ENCODE measurements around the gene INS. TPM values are rescaled to one million over a fixed set of nuclear protein-coding genes. Genes with fewer than 3 reads are reported as not detected.

Gene INS
- total RNA-seq, 1 experiment from 2014 or later = not detected

- H3K9me3 Mint-ChIP-seq = no peaks in the 10 kb centered on the region
- H3K4me1 Mint-ChIP-seq = peaks cover 2% of the 10 kb centered on the region in 2 experiments; a peak in 2 of 4 replicates
- no peak overlapping the region for H3K27ac ChIP-seq (ENCODE audit: insufficient read length, low read depth, low read length)
- H4K91ac ChIP-seq (ENCODE audit: insufficient read length, low read depth, low read length) = no peak overlapping the region
- H3K4me3 Mint-ChIP-seq = no peak overlapping the region
- H3K27me3 Mint-ChIP-seq (ENCODE audit: low read depth) = peaks cover 36% of the 10 kb centered on the region
- no peaks in the 10 kb centered on the region for H3K79me2 ChIP-seq (ENCODE audit: insufficient read depth, low read length)
- H3K27ac Mint-ChIP-seq = no peak overlapping the region
- H3K27me3 ChIP-seq (ENCODE audit: insufficient read depth, low read length) = no peaks in the 10 kb centered on the region; the same call in 1 of the 2 replicates
- no peak overlapping the region for H3K4me2 ChIP-seq (ENCODE audit: insufficient read depth, insufficient read length, low read length)
- no peaks in the 10 kb centered on the region for H3K23me2 ChIP-seq (ENCODE audit: insufficient read length, low read depth, low read length, poor library complexity, severe bottlenecking)
- no peak overlapping the region for H2BK12ac ChIP-seq (ENCODE audit: insufficient read length, low read depth, low read length)
- no peak overlapping the region for H3K56ac ChIP-seq (ENCODE audit: insufficient read length, low read depth, low read length)
- H4K5ac ChIP-seq (ENCODE audit: insufficient read length, low read depth, low read length) = no peak overlapping the region
- no peak overlapping the region for H3K4ac ChIP-seq (ENCODE audit: low read depth, low read length)
- no peak overlapping the region for H2BK120ac ChIP-seq (ENCODE audit: low read depth, low read length, poor library complexity, severe bottlenecking)
- H3K4me1 ChIP-seq (ENCODE audit: insufficient read depth, low read length) = no peaks in the 10 kb centered on the region
- no peak overlapping the region for H3T11ph ChIP-seq (ENCODE audit: low read length)
- no peak overlapping the region for H3K18ac ChIP-seq (ENCODE audit: insufficient read length, low read depth, low read length)
- no peak overlapping the region for H2BK15ac ChIP-seq (ENCODE audit: low read depth, low read length)
- H3K9ac ChIP-seq (ENCODE audit: extremely low read depth, insufficient read length, low read length) = no peak overlapping the region
- peak; percentile 20 for DNase-seq
- no peak overlapping the region for H3K23ac ChIP-seq (ENCODE audit: insufficient read length, low read depth, low read length)
- H4K20me1 ChIP-seq (ENCODE audit: control insufficient read depth, insufficient read depth, insufficient read length) = no peaks in the 10 kb centered on the region
- no peak overlapping the region for H2AFZ ChIP-seq (ENCODE audit: low read length)
- H2BK5ac ChIP-seq (ENCODE audit: insufficient read length, low read length) = no peak overlapping the region
- no peak overlapping the region for H2BK20ac ChIP-seq (ENCODE audit: low read depth, low read length, poor library complexity, severe bottlenecking)
- no peak overlapping the region for H4K8ac ChIP-seq (replicated peaks; ENCODE audit: insufficient read length, low read depth, low read length)
- H3K79me1 ChIP-seq (ENCODE audit: insufficient read depth, low read depth, low read length, poor library complexity, severe bottlenecking) = no peaks in the 10 kb centered on the region
- no CpG with 5 or more reads among the region's 24 CpGs for WGBS (ENCODE audit: extremely low coverage, insufficient read length, low lambda C conversion rate)
- no peak overlapping the region for H2AK5ac ChIP-seq (ENCODE audit: insufficient read length, low read length)
- TF ChIP-seq CTCF (conservative IDR thresholded peaks at IDR 0.05) = no peak
- H3K36me3 Mint-ChIP-seq (ENCODE audit: insufficient read depth in 1 of 3, low read depth in 3 of 3) = no peaks in the 10 kb centered on the region
- no peaks in the 10 kb centered on the region for H3K9me3 ChIP-seq (ENCODE audit: control insufficient read depth, low read depth, low read length)
- H3K14ac ChIP-seq (ENCODE audit: insufficient read depth, low read length) = no peak overlapping the region; the same call in 1 of the 2 replicates
Observed at GRCh38 chr11:2207773-2208621, 47.0 kb upstream of the INS start.

Data from H9 (cell line).